Vein endothelial cell (primary cell): ENCODE data around the gene ZKSCAN7. TPM values are rescaled to one million over a fixed set of nuclear protein-coding genes. Genes with fewer than 3 reads are reported as not detected.

Experiments used
- total RNA-seq: library from RNA; depleted of rRNA; stranded (reverse); fragments of >200 nt; gene quantifications from 2 replicates; pipeline ENCODE4 v1.2.3, GENCODE V29; 2012

ZKSCAN7 gene
- 1.4 and 1.6 TPM in 2 replicates for total RNA-seq

DNA sequence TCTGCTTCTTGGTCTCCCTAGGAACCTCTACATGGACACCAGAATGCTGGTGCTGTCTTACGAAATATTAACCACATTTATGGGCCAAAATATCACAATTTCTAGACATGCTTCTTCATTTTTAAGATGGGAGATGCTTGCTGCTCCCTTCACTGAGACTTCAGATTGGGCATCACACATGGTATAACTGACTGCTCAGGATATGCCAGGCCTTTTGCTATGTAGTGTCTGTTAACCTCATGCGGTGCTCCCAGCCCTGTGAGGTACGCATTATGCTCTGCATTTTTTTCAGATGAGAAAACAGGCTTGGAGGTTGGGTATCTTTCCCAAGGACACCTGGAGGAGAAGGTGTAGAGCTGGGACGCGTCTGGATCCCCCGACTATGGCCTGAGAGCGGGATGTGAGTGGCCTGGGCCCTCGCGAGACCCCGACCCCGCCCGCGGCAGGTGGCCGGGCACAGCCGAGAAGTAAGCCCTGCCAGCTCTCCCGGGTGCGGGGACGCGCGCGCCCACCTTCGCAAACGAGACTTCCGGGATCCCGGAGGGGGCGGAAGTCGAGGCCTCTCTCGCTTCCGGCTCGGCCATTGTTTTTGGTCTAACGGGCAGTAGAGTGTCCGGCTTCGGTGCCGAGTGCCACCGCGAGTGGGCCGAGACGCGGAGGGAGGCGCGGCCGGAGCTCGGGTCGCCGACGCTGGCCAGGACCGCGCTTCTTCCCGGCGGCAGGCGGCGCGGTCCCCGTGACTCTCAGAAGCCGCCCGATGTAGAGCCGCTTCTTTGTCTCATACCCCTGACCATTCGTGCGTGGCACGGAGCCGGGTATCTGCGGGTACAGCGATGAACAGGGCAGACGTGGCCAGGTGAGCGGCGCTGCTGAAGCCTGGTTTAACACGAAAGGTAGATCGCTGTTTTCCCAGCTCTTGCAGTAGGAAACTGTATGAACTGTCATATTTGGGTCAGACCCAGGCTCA lies at the start of gene ZKSCAN7:
ZKSCAN7 (plus strand) TSS at position 568 of the 967 bp plus-strand sequence. CDS start 1,855 bp downstream, outside the sequence.

DNA sequence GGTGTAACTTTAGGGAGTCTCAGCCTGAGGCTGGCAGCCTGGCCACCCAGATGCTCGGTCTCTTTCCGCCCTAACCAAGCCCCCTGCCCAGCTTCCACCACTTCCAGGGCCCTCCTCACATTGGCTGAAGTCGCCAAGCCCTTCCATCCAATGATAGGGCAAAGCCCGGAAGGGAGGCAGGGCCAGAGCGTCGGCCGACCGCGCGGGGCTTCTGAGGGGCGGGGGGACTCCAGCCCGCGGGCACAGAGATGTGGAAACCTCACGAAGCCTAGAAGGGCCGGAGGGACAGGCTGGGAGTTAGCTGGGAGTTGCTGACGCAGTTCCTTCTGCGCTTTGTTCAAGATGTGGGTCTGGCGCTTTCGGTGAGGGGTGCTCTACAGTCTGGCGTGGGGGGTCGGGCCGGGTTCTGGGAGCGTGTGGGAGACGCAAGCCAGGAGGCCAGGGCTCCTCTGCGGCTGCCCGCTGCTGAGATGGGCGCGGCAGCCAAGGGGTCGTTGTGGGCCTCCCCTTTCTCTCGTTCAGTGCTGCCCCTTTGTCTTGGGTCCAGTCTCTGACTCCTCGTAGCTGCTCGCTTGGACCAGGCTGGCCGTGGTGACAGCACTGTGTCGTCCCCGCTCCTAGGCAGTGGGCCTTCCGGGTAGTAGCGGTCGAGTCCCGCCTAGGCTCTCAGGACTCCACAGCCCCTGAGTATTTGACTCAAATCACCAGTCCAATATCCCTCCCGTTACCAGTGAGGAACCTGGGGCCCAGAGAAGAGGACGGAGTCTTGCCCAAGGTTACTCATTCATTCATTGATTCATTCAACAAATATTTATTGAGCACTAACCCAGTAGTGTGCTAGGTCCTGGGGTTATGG lies 29.9 kb downstream of the ZKSCAN7 start, which contains the start of gene ZNF660:
ZNF660 (plus strand) TSS at position 319 of the 856 bp plus-strand sequence. CDS start 9,230 bp downstream, outside the sequence.

Other genes starting within 250 kb of the ZKSCAN7 start
- 25.2 and 27.4 TPM in 2 replicates for gene TCAIM, start 216.4 kb upstream of the ZKSCAN7 start, total RNA-seq
- gene ZNF445, start 77.5 kb upstream of the ZKSCAN7 start, total RNA-seq: 8.6 and 9.8 TPM in 2 replicates
- 0.65 and 1.4 TPM in 2 replicates for gene ZNF660, start 29.8 kb downstream of the ZKSCAN7 start, total RNA-seq
- 9.8 and 11.4 TPM in 2 replicates for gene ZNF197, start 69.8 kb downstream of the ZKSCAN7 start, total RNA-seq
- gene ZNF35, start 93.5 kb downstream of the ZKSCAN7 start, total RNA-seq: 22.9 and 27.0 TPM in 2 replicates
- gene ZNF502, start 157.5 kb downstream of the ZKSCAN7 start, total RNA-seq: 4.9 and 5.9 TPM in 2 replicates
- gene ZNF501, start 174.4 kb downstream of the ZKSCAN7 start, total RNA-seq: 4.6 and 6.5 TPM in 2 replicates
- gene KIAA1143, start 206.4 kb downstream of the ZKSCAN7 start, total RNA-seq: 22.5 and 26.2 TPM in 2 replicates
- gene KIF15, start 206.6 kb downstream of the ZKSCAN7 start, total RNA-seq: 6.2 and 8.8 TPM in 2 replicates